Osteoblast (primary cell): ENCODE data around the gene ZYX. TPM values are rescaled to one million over a fixed set of nuclear protein-coding genes. Genes with fewer than 3 reads are reported as not detected.
A peak's percentile ranks its signal among the peaks of the same experiment; 100 is the strongest.

Source experiments
- DNase-seq: peaks from one replicate; pipeline ENCODE4 v3.0.0; 2011; ENCODE audit warnings: low spot score, mixed read lengths; ENCODE audit not compliant: insufficient read length; ENCODE audit errors: missing footprints
- H2AFZ ChIP-seq: 2 replicates; pipeline ENCODE4 v1.6.0; 2011; ENCODE audit warnings: mild to moderate bottlenecking, low read length
- H3K27ac ChIP-seq: 2 replicates; pipeline ENCODE4 v1.5.1; 2011; ENCODE audit warnings: mild to moderate bottlenecking, low read depth, low read length, moderate library complexity
- H3K27me3 ChIP-seq: 2 replicates; pipeline ENCODE4 v1.6.0; 2012; ENCODE audit warnings: mild to moderate bottlenecking, control low read depth, inconsistent platforms, low read length, moderate library complexity; ENCODE audit not compliant: insufficient read depth
- H3K36me3 ChIP-seq: 2 replicates; pipeline ENCODE4 v1.5.1; 2011; ENCODE audit warnings: mild to moderate bottlenecking, low read length, control low read depth, moderate library complexity; ENCODE audit not compliant: insufficient read depth
- H3K4me1 ChIP-seq: 2 replicates; pipeline ENCODE4 v1.5.1; 2011; ENCODE audit warnings: mild to moderate bottlenecking, low read length, control low read depth, moderate library complexity; ENCODE audit not compliant: insufficient read depth
- H3K4me2 ChIP-seq: 2 replicates; pipeline ENCODE4 v1.6.0; 2011; ENCODE audit warnings: mild to moderate bottlenecking, low read length; ENCODE audit not compliant: insufficient read depth
- H3K4me3 ChIP-seq: fragments of 200-600 bp; sonication (generic); 3 replicates; pipeline ENCODE4 v1.5.1; 2012; ENCODE audit warnings: mild to moderate bottlenecking, low read length, inconsistent platforms; ENCODE audit not compliant: insufficient read depth
- H3K79me2 ChIP-seq: 2 replicates; pipeline ENCODE4 v1.6.0; 2012; ENCODE audit warnings: mild to moderate bottlenecking, low read length, control low read depth, inconsistent platforms; ENCODE audit not compliant: insufficient read depth
- H3K9me3 ChIP-seq: 2 replicates; pipeline ENCODE4 v1.5.1; 2011; ENCODE audit warnings: low read depth, low read length, control low read depth
- H4K20me1 ChIP-seq: 2 replicates; pipeline ENCODE4 v1.6.0; 2012; ENCODE audit warnings: mild to moderate bottlenecking, low read length, control low read depth; ENCODE audit not compliant: insufficient read depth
- CTCF ChIP-seq: IDR thresholded peaks from 2 replicates; pipeline ENCODE4 v1.5.1; 2011; ENCODE audit warnings: mild to moderate bottlenecking, low read depth, low read length, moderate library complexity; ENCODE audit errors: extremely low read depth
- total RNA-seq: library from RNA; depleted of rRNA; stranded (reverse); fragments of >200 nt; gene quantifications from 2 replicates; pipeline ENCODE4 v1.2.3, GENCODE V29; 2012

The ZYX gene
- total RNA-seq, 1 donor = 47.4 TPM

- TF ChIP-seq CTCF = no peak
- H3K79me2 ChIP-seq = peaks cover 79% of the 10 kb centered on the region
- peaks cover 58% of the 10 kb centered on the region for H3K4me1 ChIP-seq
- peak; percentile 79 for DNase-seq
- H3K36me3 ChIP-seq = peaks cover 54% of the 10 kb centered on the region
- H3K4me3 ChIP-seq = peak overlapping the region; percentile 87
- H3K27me3 ChIP-seq = no peaks in the 10 kb centered on the region
- no peaks in the 10 kb centered on the region for H3K9me3 ChIP-seq
- H2AFZ ChIP-seq = no peak overlapping the region
- H3K4me2 ChIP-seq = peak overlapping the region; percentile 92
- peak overlapping the region; percentile 86 for H3K27ac ChIP-seq
- peaks cover 61% of the 10 kb centered on the region for H4K20me1 ChIP-seq
Measured at GRCh38 chr7:143382791-143383641, 1.9 kb downstream of the ZYX start.

DNA sequence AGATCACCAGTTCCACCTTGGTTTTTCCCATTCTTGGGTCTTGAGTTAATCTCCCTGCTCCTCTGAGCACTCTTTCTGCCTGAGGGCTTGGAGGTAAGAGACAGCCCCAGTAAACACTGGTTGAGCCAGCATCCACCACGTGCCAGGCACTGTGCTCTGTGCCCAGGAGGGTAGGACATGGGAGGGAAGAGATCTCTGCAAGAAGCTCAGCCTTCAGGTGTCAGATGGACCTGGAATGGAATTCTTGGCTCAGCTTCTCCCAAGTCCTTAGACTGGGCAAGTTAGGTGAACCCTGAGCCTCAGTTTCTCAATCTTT is 2.5 kb downstream of the ZYX start:
- peaks cover 52% of the 10 kb centered on the region for H3K4me1 ChIP-seq
- H3K79me2 ChIP-seq = peaks cover 79% of the 10 kb centered on the region
- TF ChIP-seq CTCF = no peak

GRCh38 chr7:143384148-143384547 is 3.0 kb downstream of the ZYX start:
- peaks cover 76% of the 10 kb centered on the region for H3K79me2 ChIP-seq
- DNase-seq = peak; percentile 96
- TF ChIP-seq CTCF = no peak

More for the DNA sequence above, 2.5 kb downstream of the ZYX start:
- H3K4me3 ChIP-seq = peak overlapping the region; percentile 87
- H3K27me3 ChIP-seq = no peaks in the 10 kb centered on the region
- no peaks in the 10 kb centered on the region for H3K9me3 ChIP-seq
- H2AFZ ChIP-seq = no peak overlapping the region
- H3K4me2 ChIP-seq = peak overlapping the region; percentile 92
- DNase-seq = no peak
- H4K20me1 ChIP-seq = peaks cover 66% of the 10 kb centered on the region
- peaks cover 60% of the 10 kb centered on the region for H3K36me3 ChIP-seq
- H3K27ac ChIP-seq = peak overlapping the region; percentile 86

More at GRCh38 chr7:143384148-143384547, 3.0 kb downstream of the ZYX start:
- Histone ChIP-seq H3K27me3 (no peaks in the 10 kb centered on the region), H3K4me2 (peak overlapping the region; percentile 92), H3K4me3 (peak overlapping the region; percentile 87), H3K9me3 (no peaks in the 10 kb centered on the region), H3K4me1 (peaks cover 47% of the 10 kb centered on the region), H2AFZ (no peak overlapping the region), H4K20me1 (peaks cover 71% of the 10 kb centered on the region), H3K27ac (peak overlapping the region; percentile 86), H3K36me3 (peaks cover 65% of the 10 kb centered on the region)
